Measurements from ENCODE around the gene GLT1D1.

GLT1D1 gene

GRCh38 chr12:128856035-128856790 lies 2.9 kb downstream of the GLT1D1 start:
- DNase-seq, result no peak

GRCh38 chr12:128856791-128857078 lies 3.5 kb downstream of the GLT1D1 start:
- DNase-seq, result no peak

GRCh38 chr12:128857133-128857763 lies 4.0 kb downstream of the GLT1D1 start:
- no peak for DNase-seq

GRCh38 chr12:128859311-128859710 lies 6.0 kb downstream of the GLT1D1 start:
- no peak for DNase-seq

- no peak for DNase-seq
Measured at GRCh38 chr12:128861226-128862016, 8.1 kb downstream of the GLT1D1 start.

- no peak for DNase-seq
Measured at GRCh38 chr12:128863957-128864356, 10.7 kb downstream of the GLT1D1 start.

- DNase-seq, result no peak
Measured at GRCh38 chr12:128864516-128865186, 11.4 kb downstream of the GLT1D1 start.

GRCh38 chr12:128867466-128867865 lies 14.2 kb downstream of the GLT1D1 start:
- DNase-seq, result no peak

GRCh38 chr12:128871516-128871892 lies 18.2 kb downstream of the GLT1D1 start:
- no peak for DNase-seq

- DNase-seq, result no peak
Measured at GRCh38 chr12:128872303-128872702, 19.0 kb downstream of the GLT1D1 start.

GRCh38 chr12:128876559-128876958 lies 23.3 kb downstream of the GLT1D1 start:
- no peak for DNase-seq

- no peak for DNase-seq
Measured at GRCh38 chr12:128879898-128880764, 26.9 kb downstream of the GLT1D1 start.

- DNase-seq, result no peak
Measured at GRCh38 chr12:128891856-128892255, 38.6 kb downstream of the GLT1D1 start.

GRCh38 chr12:128903236-128903635 lies 50.0 kb downstream of the GLT1D1 start:
- no peak for DNase-seq

- no peak for DNase-seq
Measured at GRCh38 chr12:128905003-128905544, 51.8 kb downstream of the GLT1D1 start.

- DNase-seq, result no peak
Measured at GRCh38 chr12:128906485-128907137, 53.3 kb downstream of the GLT1D1 start.

GRCh38 chr12:128908254-128908653 lies 55.0 kb downstream of the GLT1D1 start:
- no peak for DNase-seq

- no peak for DNase-seq
Measured at GRCh38 chr12:128909653-128910052, 56.4 kb downstream of the GLT1D1 start.

GRCh38 chr12:128910629-128911028 lies 57.4 kb downstream of the GLT1D1 start:
- DNase-seq, result no peak

- DNase-seq, result no peak
Measured at GRCh38 chr12:128911861-128912260, 58.6 kb downstream of the GLT1D1 start.

- DNase-seq, result no peak
Measured at GRCh38 chr12:128914908-128915563, 61.8 kb downstream of the GLT1D1 start.
